ENCODE results near the gene TAF1. TPM values are rescaled to one million over a fixed set of nuclear protein-coding genes. Genes with fewer than 3 reads are reported as not detected.

TAF1 gene
- total and polyA plus RNA-seq, 2 donors (not counting 3 experiments of a cell fraction or from before 2014, with no cell fraction given) = 8.2 to 41.0 TPM

- H3K27ac ChIP-seq (ENCODE audit: insufficient read depth, low read depth, low read length) = no peak overlapping the region
- H3K36me3 ChIP-seq (ENCODE audit: control insufficient read depth in 2 of 2, extremely low read depth in 1 of 2, insufficient read depth in 2 of 2, low read length in 2 of 2) = peaks cover 12 to 19% of the 10 kb centered on the region in 2 experiments
- intact Hi-C loops (cut with micrococcal nuclease) = no loop called here
- no TSS peak for BruUV-seq (replicated peaks)
- H3K9ac ChIP-seq (replicated peaks; ENCODE audit: extremely low read depth, insufficient read depth, low read length) = no peak overlapping the region
- no peak for TF ChIP-seq JUN (IDR thresholded peaks at IDR 0.05; ENCODE audit: borderline replicate concordance, insufficient read depth, insufficient read length, low read depth)
- TF ChIP-seq MAX (IDR thresholded peaks at IDR 0.05; ENCODE audit: insufficient read depth, insufficient read length) = no peak
- TF ChIP-seq FOS (IDR thresholded peaks at IDR 0.05; ENCODE audit: borderline replicate concordance, insufficient read depth, low read length) = no peak
- no peak for TF ChIP-seq MYC (IDR thresholded peaks at IDR 0.05; ENCODE audit: low read depth, low read length)
- no peak for TF ChIP-seq POLR2A (IDR thresholded peaks at IDR 0.05; ENCODE audit: low read depth, low read length)
- no peak for TF ChIP-seq POLR2AphosphoS5 (IDR thresholded peaks at IDR 0.05; ENCODE audit: insufficient read depth, low read depth, low read length)
- no peak for TF ChIP-seq CTCF (IDR thresholded peaks at IDR 0.05; ENCODE audit: extremely low read depth in 1 of 2, insufficient read depth in 1 of 2, low read depth in 1 of 2, low read length in 2 of 2)
- TF ChIP-seq GATA2 (IDR thresholded peaks at IDR 0.05; ENCODE audit: insufficient read depth, insufficient read length, low read depth, low read length) = no peak
- TF ChIP-seq EZH2 (IDR thresholded peaks at IDR 0.05; ENCODE audit: borderline replicate concordance, low read depth, low read length, severe bottlenecking) = no peak
- H3K4me1 ChIP-seq (ENCODE audit: control insufficient read depth, extremely low read depth, insufficient read depth, low read length) = no peaks in the 10 kb centered on the region
- ChIA-PET CTCF (no interaction called here), POLR2A (interaction anchor here (0.6 kb wide), 1 partner anchor 93 kb away, joined by 4 read pairs; no protein-coding TSS in a partner anchor)
- no peaks in the 10 kb centered on the region for H3K9me1 ChIP-seq (replicated peaks; ENCODE audit: control insufficient read depth, extremely low read depth, insufficient read depth, low read length)
- H2AFZ ChIP-seq (ENCODE audit: low read depth, low read length) = no peak overlapping the region
- no peaks in the 10 kb centered on the region for H3K27me3 ChIP-seq (ENCODE audit: control insufficient read depth in 2 of 2, insufficient read depth in 2 of 2, low read length in 2 of 2)
- FAIRE-seq (no peak), DNase-seq (ENCODE audit: low read depth, low spot score) (no peak)
- no peaks in the 10 kb centered on the region for H4K20me1 ChIP-seq (replicated peaks; ENCODE audit: control insufficient read depth, extremely low read depth, insufficient read depth, low read length)
- H3K79me2 ChIP-seq (ENCODE audit: control insufficient read depth, insufficient read depth, low read length) = no peaks in the 10 kb centered on the region
- dilution Hi-C loops (cut with MboI; ENCODE audit: extremely low pct_ligation_motif_present, low sequenced_read_pairs) = no loop called here
- no peak overlapping the region for H3K4me2 ChIP-seq (ENCODE audit: insufficient read depth, low read length)
- no peaks in the 10 kb centered on the region for H3K9me3 ChIP-seq (replicated peaks; ENCODE audit: control insufficient read depth, insufficient read depth, low read length)
- no peak overlapping the region for H3K4me3 ChIP-seq (replicated peaks in 1 of 3; ENCODE audit: insufficient read depth in 1 of 3, low read depth in 1 of 3, low read length in 3 of 3)
These were observed 92.7 kb downstream of the TAF1 start for GRCh38 chrX:71458866-71459265.
